HG03159 (cell line): ENCODE data around the gene ABLIM2.

Experiments
- ATAC-seq: cut with Tn5 transposase; IDR thresholded peaks from one replicate; pipeline ENCODE4 v1.9.1; 2021; ENCODE audit warnings: mild to moderate bottlenecking, moderate library complexity; ENCODE audit not compliant: unreplicated experiment

ABLIM2 gene

GRCh38 chr4:8009710-8010511, 148.7 kb downstream of the ABLIM2 start:
- no peak for ATAC-seq

DNA sequence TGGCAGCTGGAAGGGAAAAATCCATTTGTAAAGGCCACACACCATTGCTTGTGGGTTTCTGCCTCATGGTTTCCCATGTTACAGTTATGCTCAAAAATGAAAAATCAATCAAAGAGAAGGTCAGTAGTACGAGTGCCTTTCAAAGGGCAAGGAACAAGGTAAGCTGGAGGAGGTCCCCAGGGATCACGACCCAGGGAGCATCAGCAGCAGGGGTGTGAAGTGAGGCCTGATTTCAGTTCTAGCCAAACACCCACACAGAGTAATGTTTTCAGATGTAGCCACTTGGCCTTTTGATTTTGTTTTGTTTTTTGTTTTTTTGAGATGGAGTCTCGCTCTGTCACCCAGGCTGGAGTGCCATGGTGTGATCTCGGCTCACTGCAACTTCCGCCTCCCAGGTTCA, 149.5 kb downstream of the ABLIM2 start:
- ATAC-seq: no peak

GRCh38 chr4:8008391-8008790, 150.2 kb downstream of the ABLIM2 start:
- no peak for ATAC-seq

- ATAC-seq: no peak
Observed at GRCh38 chr4:8007581-8007980, 151.0 kb downstream of the ABLIM2 start.

DNA sequence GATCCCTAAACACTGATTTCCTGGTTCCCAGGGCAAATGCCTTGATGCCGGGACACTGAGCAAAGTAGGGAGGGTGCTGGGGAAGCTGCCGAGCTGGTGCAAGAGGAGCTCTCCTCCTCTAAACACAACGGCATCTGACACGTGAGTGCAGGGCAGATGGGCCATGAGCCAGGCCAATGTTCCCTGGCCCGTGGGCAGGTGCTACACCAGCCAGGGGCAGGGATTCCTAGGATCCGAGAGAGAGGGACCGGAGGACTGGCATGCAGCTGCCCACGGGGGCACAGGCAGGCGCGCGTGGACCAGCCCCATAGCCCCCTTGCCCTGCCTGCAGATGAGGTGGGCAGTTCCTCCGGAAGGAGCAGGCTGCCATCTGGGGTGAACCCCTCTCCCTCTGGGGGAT, 152.1 kb downstream of the ABLIM2 start:
- no peak for ATAC-seq

- no peak for ATAC-seq
Observed at GRCh38 chr4:8005814-8006215, 152.8 kb downstream of the ABLIM2 start.

- no peak for ATAC-seq
Observed at GRCh38 chr4:8005033-8005808, 153.4 kb downstream of the ABLIM2 start.

DNA sequence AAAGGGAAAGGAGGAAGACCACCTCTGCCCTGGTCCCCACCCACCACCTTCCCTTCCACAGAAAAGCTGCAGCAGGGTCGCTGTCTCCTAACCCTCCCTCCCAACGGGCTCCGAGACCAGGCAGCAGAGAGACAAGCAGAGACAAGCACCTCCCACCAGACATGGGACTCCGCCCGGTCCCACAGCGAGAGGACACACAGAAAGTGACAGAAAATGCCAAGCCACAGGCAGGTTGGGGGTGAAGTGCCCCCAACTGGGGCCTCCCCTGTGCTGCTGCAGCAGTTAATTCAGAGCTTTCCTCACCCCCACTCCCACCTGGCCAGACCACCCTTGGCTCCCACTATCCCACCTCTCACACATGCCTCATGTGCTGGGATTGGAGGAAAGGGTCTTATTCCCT, 154.5 kb downstream of the ABLIM2 start:
- ATAC-seq: no peak

GRCh38 chr4:8002525-8003309, 155.9 kb downstream of the ABLIM2 start:
- ATAC-seq: no peak

DNA sequence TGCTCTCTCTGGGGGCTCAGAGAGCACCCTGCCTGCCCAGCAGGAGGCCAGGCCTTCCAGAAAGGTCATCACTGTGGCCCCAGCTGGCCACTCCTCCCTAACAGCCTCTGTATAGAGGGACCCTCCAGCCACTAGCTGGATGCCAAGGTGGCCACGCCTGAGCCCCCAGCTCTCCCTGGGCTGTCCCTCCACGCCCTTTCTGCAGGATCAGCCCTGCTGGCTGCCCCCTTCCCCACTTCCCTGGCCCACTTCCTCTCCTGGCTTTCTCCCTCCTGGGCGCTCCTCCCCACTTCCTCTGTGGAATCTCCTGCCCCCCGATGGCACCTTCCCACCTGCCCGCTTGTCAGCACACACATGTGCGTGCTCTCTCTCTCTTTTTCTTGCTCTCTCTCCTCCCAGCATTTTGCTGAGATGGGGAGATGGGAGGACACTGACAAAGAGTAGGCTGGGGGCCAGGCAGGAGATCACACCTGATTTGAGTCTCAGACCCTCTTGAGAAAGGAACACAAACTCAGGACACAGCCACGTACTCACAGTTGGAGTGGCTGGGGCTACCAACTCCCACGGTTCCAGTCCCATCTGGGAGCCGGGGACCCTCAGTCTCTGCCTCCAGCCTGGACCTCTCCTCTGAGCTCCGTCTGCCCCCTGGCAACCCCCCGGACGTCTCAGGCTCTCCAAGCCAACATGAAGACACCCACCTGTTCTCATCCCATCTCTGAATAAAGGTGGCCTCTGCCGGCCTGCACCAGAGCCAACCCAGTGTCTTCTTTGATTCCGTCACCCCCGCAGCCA, 156.9 kb downstream of the ABLIM2 start:
- no peak for ATAC-seq

GRCh38 chr4:8000721-8001491, 157.7 kb downstream of the ABLIM2 start:
- ATAC-seq: no peak

- ATAC-seq: no peak
Observed at GRCh38 chr4:8000247-8000646, 158.4 kb downstream of the ABLIM2 start.

- no peak for ATAC-seq
Observed at GRCh38 chr4:7999695-8000094, 158.9 kb downstream of the ABLIM2 start.

DNA sequence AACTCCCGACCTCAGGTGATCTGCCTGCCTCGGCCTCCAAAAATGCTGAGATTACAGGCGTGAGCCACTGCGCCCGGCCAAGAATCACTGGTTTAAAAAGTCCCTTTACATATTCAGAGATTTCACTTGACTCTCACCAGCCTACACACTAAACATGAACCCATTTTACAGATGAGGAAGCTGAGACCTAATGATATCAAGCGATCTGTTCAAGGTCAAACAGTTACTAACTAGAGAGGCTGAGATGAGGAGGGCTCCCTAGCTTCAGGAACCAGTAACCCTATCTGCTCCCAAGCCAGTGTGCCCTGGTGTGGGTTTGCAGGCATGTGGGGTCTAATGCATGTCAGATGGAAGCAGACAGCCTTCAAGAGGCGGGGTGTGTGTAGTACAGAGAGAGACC, 159.3 kb downstream of the ABLIM2 start:
- no peak for ATAC-seq

GRCh38 chr4:7998447-7998846, 160.2 kb downstream of the ABLIM2 start:
- ATAC-seq: no peak

- ATAC-seq: no peak
Observed at GRCh38 chr4:7995866-7996265, 162.7 kb downstream of the ABLIM2 start.

DNA sequence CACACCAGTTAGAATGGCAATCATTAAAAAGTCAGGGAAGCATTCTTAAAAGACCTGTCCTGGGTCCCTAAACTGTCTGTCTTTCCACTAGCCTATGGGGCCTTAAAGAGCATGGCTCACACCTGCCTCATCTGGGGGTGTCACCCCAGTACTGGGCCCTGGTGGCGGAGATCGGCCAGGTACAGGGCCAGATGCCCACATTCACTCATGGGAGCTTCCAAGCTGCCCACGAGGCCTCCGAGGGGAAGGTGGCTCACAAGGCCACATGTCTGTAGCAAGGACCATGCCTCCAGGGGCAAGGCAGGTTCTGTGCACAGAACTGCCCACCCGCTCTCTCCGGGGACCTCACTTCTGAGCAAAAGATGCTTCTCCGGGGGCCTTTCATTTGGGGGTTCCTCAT, 163.5 kb downstream of the ABLIM2 start:
- no peak for ATAC-seq

- ATAC-seq: no peak
Observed at GRCh38 chr4:7993671-7994070, 164.9 kb downstream of the ABLIM2 start.

DNA sequence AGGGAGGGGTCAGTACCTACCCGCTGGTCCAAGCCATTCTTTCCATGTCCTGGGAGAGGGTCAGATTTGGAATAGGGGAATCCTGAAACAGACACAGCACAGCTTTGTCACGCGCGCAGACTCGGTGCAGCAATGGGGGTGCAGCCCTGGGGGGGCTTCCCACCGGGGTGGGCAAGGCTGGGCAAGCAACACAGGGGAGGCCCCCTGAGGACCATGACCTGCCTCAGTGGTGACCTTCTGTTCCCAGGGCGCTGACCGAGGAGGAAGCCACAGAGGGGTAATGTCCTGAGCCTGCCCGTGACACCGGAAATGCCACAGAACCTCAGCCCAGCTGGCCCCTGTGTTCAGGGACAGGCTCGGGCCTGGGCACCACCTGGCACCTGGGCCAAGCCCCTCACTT, 165.8 kb downstream of the ABLIM2 start:
- ATAC-seq: no peak
